ENCODE measurements around the gene SEPTIN2. TPM values are rescaled to one million over a fixed set of nuclear protein-coding genes. Genes with fewer than 3 reads are reported as not detected.
A peak's percentile ranks its signal among the peaks of the same experiment; 100 is the strongest.

The SEPTIN2 gene
- total and polyA plus RNA-seq, 2 donors from 2014 or later = 187 to 435 TPM

DNA sequence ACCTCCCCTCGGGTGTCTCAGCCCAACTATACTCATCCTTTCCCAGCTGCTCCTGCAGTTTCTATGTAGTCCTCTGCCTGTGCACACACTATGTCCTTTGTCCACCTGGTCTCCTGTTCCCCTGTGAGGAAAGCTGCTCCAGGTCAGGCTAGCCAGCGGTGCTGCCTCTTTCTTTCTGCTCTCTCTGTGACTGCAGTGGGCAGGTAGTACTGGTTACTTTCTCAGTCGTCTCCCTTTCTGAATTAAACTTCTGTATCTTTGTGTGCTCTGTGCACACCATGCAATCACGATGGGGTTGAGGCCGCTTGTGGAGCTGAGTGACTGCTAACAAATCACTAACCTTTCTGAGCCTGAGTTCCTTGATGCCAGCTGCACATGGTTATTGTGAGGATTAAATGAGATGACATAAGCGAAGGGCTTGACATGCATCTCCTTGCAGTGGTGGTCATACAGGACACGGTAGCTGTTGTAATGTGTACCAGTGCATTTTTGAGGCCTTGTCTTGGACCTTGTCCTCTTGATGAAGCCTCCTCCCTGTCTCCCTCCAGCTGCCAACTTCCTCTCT, 43.8 kb downstream of the SEPTIN2 start:
- Histone ChIP-seq H3K4me1 (ENCODE audit: control insufficient read depth in 2 of 3, insufficient read depth in 2 of 3, low read depth in 1 of 3, low read length in 3 of 3) (peaks cover 3 to 42% (median 35%) of the 10 kb centered on the region in 3 donors), H3K27ac (ENCODE audit: low read depth in 2 of 2, low read length in 2 of 2) (peak overlapping the region in 1 of 2 donors; percentile 23), H3K36me3 (ENCODE audit: control insufficient read depth in 2 of 3, insufficient read depth in 3 of 3, low read length in 3 of 3) (no peaks in the 10 kb centered on the region), H3K9me3 (ENCODE audit: control insufficient read depth in 2 of 3, insufficient read depth in 1 of 3, low read length in 3 of 3) (no peaks in the 10 kb centered on the region), H3K4me3 (ENCODE audit: low read length in 3 of 3) (no peak overlapping the region), H3K9ac (ENCODE audit: low read length in 3 of 3) (no peak overlapping the region), H3K27me3 (ENCODE audit: control insufficient read depth, insufficient read depth, low read length) (no peaks in the 10 kb centered on the region)
- DNase-seq (no peak), FAIRE-seq (no peak)
- intact Hi-C loops (cut with DNase I) = no loop called here
- TF ChIP-seq, protein P1, sequence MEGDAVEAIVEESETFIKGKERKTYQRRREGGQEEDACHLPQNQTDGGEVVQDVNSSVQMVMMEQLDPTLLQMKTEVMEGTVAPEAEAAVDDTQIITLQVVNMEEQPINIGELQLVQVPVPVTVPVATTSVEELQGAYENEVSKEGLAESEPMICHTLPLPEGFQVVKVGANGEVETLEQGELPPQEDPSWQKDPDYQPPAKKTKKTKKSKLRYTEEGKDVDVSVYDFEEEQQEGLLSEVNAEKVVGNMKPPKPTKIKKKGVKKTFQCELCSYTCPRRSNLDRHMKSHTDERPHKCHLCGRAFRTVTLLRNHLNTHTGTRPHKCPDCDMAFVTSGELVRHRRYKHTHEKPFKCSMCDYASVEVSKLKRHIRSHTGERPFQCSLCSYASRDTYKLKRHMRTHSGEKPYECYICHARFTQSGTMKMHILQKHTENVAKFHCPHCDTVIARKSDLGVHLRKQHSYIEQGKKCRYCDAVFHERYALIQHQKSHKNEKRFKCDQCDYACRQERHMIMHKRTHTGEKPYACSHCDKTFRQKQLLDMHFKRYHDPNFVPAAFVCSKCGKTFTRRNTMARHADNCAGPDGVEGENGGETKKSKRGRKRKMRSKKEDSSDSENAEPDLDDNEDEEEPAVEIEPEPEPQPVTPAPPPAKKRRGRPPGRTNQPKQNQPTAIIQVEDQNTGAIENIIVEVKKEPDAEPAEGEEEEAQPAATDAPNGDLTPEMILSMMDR (IDR thresholded peaks at IDR 0.05; ENCODE audit: borderline replicate concordance, extremely low read depth, insufficient read depth) = no peak

DNA sequence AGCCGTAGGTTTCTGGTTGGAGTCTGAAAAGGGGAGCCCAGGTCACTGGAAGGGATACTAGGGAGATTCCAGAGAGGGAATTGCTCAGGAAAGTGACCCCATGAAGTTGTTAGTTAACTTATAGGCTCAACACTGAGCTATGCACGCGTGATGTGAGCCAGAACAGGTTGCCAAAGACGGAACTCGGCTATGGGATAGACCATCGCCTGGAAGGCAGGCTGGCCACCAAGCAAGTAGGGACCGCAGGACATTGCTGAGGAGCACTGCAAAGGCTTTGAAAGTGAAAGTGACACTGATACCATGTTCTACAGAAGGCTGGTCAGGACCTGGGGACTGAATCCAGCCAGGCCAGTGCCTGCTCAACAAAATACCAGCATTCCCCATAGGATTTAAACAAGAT, 47.7 kb downstream of the SEPTIN2 start:
- peaks cover 0 to 32% (median 23%) of the 10 kb centered on the region in 3 donors for H3K4me1 ChIP-seq (ENCODE audit: control insufficient read depth in 2 of 3, insufficient read depth in 2 of 3, low read depth in 1 of 3, low read length in 3 of 3)
- TF ChIP-seq, protein P1 (IDR thresholded peaks at IDR 0.05; ENCODE audit: borderline replicate concordance, extremely low read depth, insufficient read depth) = no peak
- peak overlapping the region in 1 of 3 donors; percentile 41 for H3K9ac ChIP-seq (ENCODE audit: low read length in 3 of 3)
- H3K9me3 ChIP-seq (ENCODE audit: control insufficient read depth in 2 of 3, insufficient read depth in 1 of 3, low read length in 3 of 3) = no peaks in the 10 kb centered on the region
- H3K36me3 ChIP-seq (ENCODE audit: control insufficient read depth in 2 of 3, insufficient read depth in 3 of 3, low read length in 3 of 3) = no peaks in the 10 kb centered on the region
- intact Hi-C loops (cut with DNase I) = no loop called here
- no peak for FAIRE-seq
- DNase-seq = no peak
- H3K27me3 ChIP-seq (ENCODE audit: control insufficient read depth, insufficient read depth, low read length) = no peaks in the 10 kb centered on the region
- peak overlapping the region in 1 of 3 donors; percentile 22 for H3K4me3 ChIP-seq (ENCODE audit: low read length in 3 of 3)
- peak overlapping the region; percentile 5 to 47 for H3K27ac ChIP-seq (ENCODE audit: low read depth in 2 of 2, low read length in 2 of 2)

DNA sequence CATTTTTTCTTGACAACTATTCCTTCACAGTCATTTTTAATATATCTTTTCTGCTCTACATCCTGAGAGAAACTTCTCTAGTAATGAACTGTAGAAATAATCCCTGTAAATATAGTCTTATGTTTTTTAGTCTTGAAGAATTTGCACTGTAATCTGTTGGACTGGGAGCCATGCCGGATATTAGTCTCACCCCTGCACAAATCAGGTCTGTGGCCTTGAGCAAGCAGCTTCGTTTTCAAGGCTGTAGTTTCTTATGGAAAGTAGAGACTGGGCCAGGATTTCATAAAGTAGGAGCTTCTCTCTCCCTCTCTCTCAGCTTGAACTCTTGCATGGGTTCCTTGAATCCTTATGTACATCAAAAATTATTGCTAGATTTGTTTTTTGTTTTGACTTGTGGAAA, 49.1 kb downstream of the SEPTIN2 start:
- Histone ChIP-seq H3K4me3 (ENCODE audit: low read length in 3 of 3) (no peak overlapping the region), H3K27me3 (ENCODE audit: control insufficient read depth, insufficient read depth, low read length) (no peaks in the 10 kb centered on the region), H3K4me1 (ENCODE audit: control insufficient read depth in 2 of 3, insufficient read depth in 2 of 3, low read depth in 1 of 3, low read length in 3 of 3) (peaks cover 0 to 28% (median 13%) of the 10 kb centered on the region in 3 donors), H3K36me3 (ENCODE audit: control insufficient read depth in 2 of 3, insufficient read depth in 3 of 3, low read length in 3 of 3) (no peaks in the 10 kb centered on the region), H3K9ac (ENCODE audit: low read length in 3 of 3) (no peak overlapping the region), H3K27ac (ENCODE audit: low read depth in 2 of 2, low read length in 2 of 2) (no peak overlapping the region), H3K9me3 (ENCODE audit: control insufficient read depth in 2 of 3, insufficient read depth in 1 of 3, low read length in 3 of 3) (no peaks in the 10 kb centered on the region)
- intact Hi-C loops (cut with DNase I) = no loop called here
- FAIRE-seq = no peak
- DNase-seq = no peak
- TF ChIP-seq, protein P1 (IDR thresholded peaks at IDR 0.05; ENCODE audit: borderline replicate concordance, extremely low read depth, insufficient read depth) = no peak

GRCh38 chr2:241366678-241367077, 51.0 kb downstream of the SEPTIN2 start:
- intact Hi-C loops (cut with DNase I) = no loop called here
- DNase-seq (no peak), FAIRE-seq (no peak)
- Histone ChIP-seq H3K9me3 (ENCODE audit: control insufficient read depth in 2 of 3, insufficient read depth in 1 of 3, low read length in 3 of 3) (no peaks in the 10 kb centered on the region), H3K9ac (ENCODE audit: low read length in 3 of 3) (no peak overlapping the region), H3K4me1 (ENCODE audit: control insufficient read depth in 2 of 3, insufficient read depth in 2 of 3, low read depth in 1 of 3, low read length in 3 of 3) (peaks cover 0 to 23% (median 12%) of the 10 kb centered on the region in 3 donors), H3K27me3 (ENCODE audit: control insufficient read depth, insufficient read depth, low read length) (no peaks in the 10 kb centered on the region), H3K4me3 (ENCODE audit: low read length in 3 of 3) (no peak overlapping the region), H3K36me3 (ENCODE audit: control insufficient read depth in 2 of 3, insufficient read depth in 3 of 3, low read length in 3 of 3) (no peaks in the 10 kb centered on the region), H3K27ac (ENCODE audit: low read depth in 2 of 2, low read length in 2 of 2) (no peak overlapping the region)
- TF ChIP-seq, protein P1 (IDR thresholded peaks at IDR 0.05; ENCODE audit: borderline replicate concordance, extremely low read depth, insufficient read depth) = no peak
